ENCODE measurements around the gene COLEC11. TPM values are rescaled to one million over a fixed set of nuclear protein-coding genes. Genes with fewer than 3 reads are reported as not detected.
A peak's percentile ranks its signal among the peaks of the same experiment; 100 is the strongest.

COLEC11 gene
- total and polyA plus RNA-seq, 10 of the 15 experiments (the other 5 are each of a cell fraction or from before 2014, with no cell fraction given), result 0.08 to 0.74 (median 0.14) TPM; not detected in 4

DNA sequence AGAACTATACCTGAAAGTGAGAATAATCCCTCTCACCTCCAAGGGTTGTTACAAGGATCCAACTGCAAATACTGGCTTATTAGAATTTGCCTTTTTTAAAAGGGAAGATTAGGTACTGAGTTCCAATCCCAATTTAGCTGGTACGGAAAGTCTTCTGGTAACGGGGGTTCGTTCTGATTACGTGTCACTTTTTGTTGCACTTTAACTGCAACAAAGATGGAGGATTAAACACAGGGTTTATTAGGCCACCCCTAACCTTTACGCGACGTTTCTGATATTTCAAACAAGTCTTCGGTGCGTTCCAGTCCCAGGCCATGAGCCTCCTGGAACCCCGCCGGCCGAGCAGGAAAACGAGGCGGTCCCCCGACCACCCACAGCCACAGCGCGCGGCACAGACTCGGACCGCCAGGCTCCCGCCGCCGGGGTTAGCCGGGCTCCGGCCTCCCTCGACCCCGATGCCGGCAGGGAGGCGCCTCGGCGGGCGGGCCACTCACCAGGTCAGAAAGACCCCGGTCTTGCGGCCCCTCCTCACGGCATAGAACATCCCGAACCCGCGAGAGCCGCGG lies 37.2 kb upstream of the COLEC11 start (continued):
- 0 out of 2 replicates have a peak, but pooled peaks have one; percentile 50 for TF ChIP-seq ASH2L (IDR thresholded peaks at IDR 0.05; ENCODE audit: borderline replicate concordance, low read depth)

DNA sequence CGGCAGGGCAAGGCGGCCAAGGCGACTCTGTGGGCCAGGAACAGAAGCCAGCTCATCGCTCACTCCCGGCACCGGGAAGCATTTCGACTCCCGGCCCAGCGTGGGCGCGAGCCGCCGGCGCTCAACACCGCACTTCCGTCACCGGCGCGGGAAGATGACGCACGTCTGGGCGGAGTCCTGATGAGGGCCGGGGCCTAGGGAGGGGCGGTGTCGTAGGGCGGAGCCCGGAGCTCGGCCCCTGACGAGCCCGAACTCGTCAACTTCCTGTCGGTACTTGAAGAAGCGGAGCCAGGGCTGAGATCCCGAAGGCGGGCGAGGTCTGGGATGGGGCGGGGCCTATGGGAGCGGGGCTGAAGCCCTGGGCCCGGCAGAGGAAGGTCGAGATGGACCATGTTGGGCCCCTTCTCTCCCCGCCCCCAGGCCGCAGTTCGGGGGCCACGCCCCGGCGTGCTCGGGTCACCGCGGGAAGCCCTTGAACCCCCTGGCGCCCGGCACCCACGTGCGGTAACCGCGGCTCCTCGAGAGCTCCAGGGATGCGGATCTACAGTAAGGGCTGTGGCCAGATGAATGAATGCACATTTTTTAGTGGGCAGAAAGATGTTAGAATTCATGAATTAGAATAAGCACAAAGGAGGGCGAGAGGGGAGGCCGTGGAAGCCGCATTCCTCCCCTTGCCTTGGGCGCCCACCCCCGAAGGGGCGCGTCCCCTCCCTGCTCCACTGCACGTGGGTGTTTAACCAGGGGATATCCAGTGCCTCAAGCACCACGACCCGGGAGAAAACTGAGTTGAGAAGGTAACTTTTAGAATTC lies 36.5 kb upstream of the COLEC11 start, which contains the start of gene RNASEH1:
TSS of gene RNASEH1 (minus strand) at position 129 of the 810 bp plus-strand sequence. CDS start at position 56, 73 bp downstream.
- Histone ChIP-seq H3K36me3 (ENCODE audit: control insufficient read depth in 2 of 2, insufficient read depth in 2 of 2, low read length in 1 of 2) (peaks cover 2 to 18% of the 10 kb centered on the region in 2 experiments), H3K79me2 (ENCODE audit: control insufficient read depth, insufficient read depth, low read length) (peaks cover 31% of the 10 kb centered on the region), H3K9ac (ENCODE audit: control insufficient read depth, insufficient read depth, low read length) (peak within 1 kb of the TSS; percentile 93), H3K4me2 (ENCODE audit: control insufficient read depth, insufficient read depth) (peak within 1 kb of the TSS; percentile 92), H2AFZ (ENCODE audit: control insufficient read depth, low read depth, low read length) (peak within 1 kb of the TSS; percentile 61), H3K9me3 (replicated peaks; ENCODE audit: control insufficient read depth, insufficient read depth, low read length) (no peaks in the 10 kb centered on the region), H3K4me1 (ENCODE audit: control insufficient read depth, insufficient read depth, low read length) (peaks cover 10% of the 10 kb centered on the region), H3K4me3 (peak within 1 kb of the TSS; percentile 78), H3K27me3 (replicated peaks in 1 of 2; ENCODE audit: control insufficient read depth in 2 of 2, insufficient read depth in 2 of 2, low read length in 1 of 2) (no peaks in the 10 kb centered on the region), H3K27ac (ENCODE audit: control insufficient read depth, insufficient read depth) (peak within 1 kb of the TSS; percentile 78), H4K20me1 (ENCODE audit: control insufficient read depth, insufficient read depth) (no peaks in the 10 kb centered on the region)
- ATAC-seq (peak; percentile 95), FAIRE-seq (peak; percentile 95), DNase-seq (ENCODE audit: low read depth, low spot score) (peak; percentile 85)
- BruUV-seq (replicated peaks), result TSS peak; percentile 88
- RAD21 ChIA-PET (ENCODE audit: unreplicated experiment), result interaction anchor here (0.6 to 2.0 kb wide), 11 partner anchors 12 to 136 kb away, joined by 3 to 14 read pairs (median 4); no protein-coding TSS in a partner anchor
- CTCF ChIA-PET, result interaction anchor here (0.9 to 1.9 kb wide), 5 partner anchors 12 to 178 kb away, joined by 3 to 11 read pairs (median 3); no protein-coding TSS in a partner anchor
- POLR2A ChIA-PET, result interaction anchor here (0.7 to 2.4 kb wide), 11 partner anchors 8 to 182 kb away, joined by 3 to 24 read pairs (median 5); partner anchors contain the start of genes ADI1 and RPS7
- WGBS (ENCODE audit: insufficient coverage, insufficient replicate concordance, low lambda C conversion rate, missing lambda C conversion rate), result under 1% methylated on average over 67 of the region's 67 CpGs
- intact Hi-C loops (cut with micrococcal nuclease; ENCODE audit: unreplicated experiment), result loop anchor here (1.0 kb wide), 3 partner anchors 17 to 181 kb away; partner anchors contain the start of genes EIPR1 and RPS7
- in situ Hi-C loops (cut with MboI), result loop anchor here (5.0 kb wide), 1 partner anchor 94 kb away; no protein-coding TSS in a partner anchor
- SMC1A ChIA-PET (ENCODE audit: uncharacterized antibody, unreplicated experiment), result interaction anchor here (0.8 to 4.3 kb wide), 11 partner anchors 16 to 135 kb away, joined by 3 to 35 read pairs (median 4); partner anchors contain the start of gene RPS7
- peak; percentile 92 for TF ChIP-seq PML (IDR thresholded peaks at IDR 0.05; ENCODE audit: low read length)
- peak; percentile 63 for TF ChIP-seq EED (IDR thresholded peaks at IDR 0.05; ENCODE audit: low read depth)
- no peak for TF ChIP-seq SUPT20H (IDR thresholded peaks at IDR 0.05; ENCODE audit: borderline replicate concordance, control insufficient read depth, low read depth, low read length)
- peak; percentile 76 for TF ChIP-seq HCFC1 (IDR thresholded peaks at IDR 0.05; ENCODE audit: low read length)
- TF ChIP-seq, protein P1, sequence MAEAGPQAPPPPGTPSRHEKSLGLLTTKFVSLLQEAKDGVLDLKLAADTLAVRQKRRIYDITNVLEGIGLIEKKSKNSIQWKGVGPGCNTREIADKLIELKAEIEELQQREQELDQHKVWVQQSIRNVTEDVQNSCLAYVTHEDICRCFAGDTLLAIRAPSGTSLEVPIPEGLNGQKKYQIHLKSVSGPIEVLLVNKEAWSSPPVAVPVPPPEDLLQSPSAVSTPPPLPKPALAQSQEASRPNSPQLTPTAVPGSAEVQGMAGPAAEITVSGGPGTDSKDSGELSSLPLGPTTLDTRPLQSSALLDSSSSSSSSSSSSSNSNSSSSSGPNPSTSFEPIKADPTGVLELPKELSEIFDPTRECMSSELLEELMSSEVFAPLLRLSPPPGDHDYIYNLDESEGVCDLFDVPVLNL (IDR thresholded peaks at IDR 0.05; ENCODE audit: low read depth, low read length), result no peak
- no peak for TF ChIP-seq RBBP5 (conservative IDR thresholded peaks at IDR 0.05)
- TF ChIP-seq YY1 (IDR thresholded peaks at IDR 0.05; ENCODE audit: low read depth, low read length), result peak; percentile 66
- no peak for TF ChIP-seq PAX8 (IDR thresholded peaks at IDR 0.05)
- no peak for TF ChIP-seq EZH2 (IDR thresholded peaks at IDR 0.05; ENCODE audit: borderline replicate concordance, control insufficient read depth, low read depth, low read length)
- no peak for TF ChIP-seq MYC (IDR thresholded peaks at IDR 0.05; ENCODE audit: insufficient read depth, insufficient read length, insufficient replicate concordance, low read length, severe bottlenecking)
- TF ChIP-seq CREB1 (IDR thresholded peaks at IDR 0.05; ENCODE audit: low read depth), result peak; percentile 99
- no peak for TF ChIP-seq PBX3 (IDR thresholded peaks at IDR 0.05; ENCODE audit: insufficient replicate concordance, low read depth, low read length)
- peak; percentile 51; the same call in 1 of the 2 replicates for TF ChIP-seq TAF1 (IDR thresholded peaks at IDR 0.05; ENCODE audit: borderline replicate concordance, low read depth, low read length)
- TF ChIP-seq NFXL1 (IDR thresholded peaks at IDR 0.05; ENCODE audit: borderline replicate concordance), result no peak
- TF ChIP-seq LARP7 (IDR thresholded peaks at IDR 0.05), result peak; percentile 55
- peak; percentile 36; the same call in 1 of the 2 replicates for TF ChIP-seq POLR2AphosphoS2 (IDR thresholded peaks at IDR 0.05; ENCODE audit: low read depth, low read length)

Measured in GM12878 (cell line).